Coronary artery (tissue), 2 donors: ENCODE results near the gene THSD1.
"Not testable (repeated sequence)": the region's sequence is repeated elsewhere in the genome, so short reads cannot be mapped to it uniquely, and the experiment has no call there.

ENCODE experiments used
- DNase-seq: peaks from one replicate; pipeline ENCODE4 v3.0.0-alpha.2; 2017; ENCODE audit warnings: low spot score
- H3K27ac ChIP-seq, 2 donors: fragments of 200-600 bp; sonication (generic); one replicate each; pipeline ENCODE4 v1.5.1; 2016 to 2019
- H3K4me3 ChIP-seq: fragments of 200-600 bp; sonication (generic); 2 replicates; pipeline ENCODE4 v1.5.1; 2016; ENCODE audit warnings: mild to moderate bottlenecking, moderate library complexity
- TF ChIP-seq, protein P1 (sequence below): fragments of 200-600 bp; sonication (generic); IDR thresholded peaks from one replicate; pipeline ENCODE4 v1.5.1; 2019; ENCODE audit warnings: antibody characterized with exemption

The THSD1 gene

DNA sequence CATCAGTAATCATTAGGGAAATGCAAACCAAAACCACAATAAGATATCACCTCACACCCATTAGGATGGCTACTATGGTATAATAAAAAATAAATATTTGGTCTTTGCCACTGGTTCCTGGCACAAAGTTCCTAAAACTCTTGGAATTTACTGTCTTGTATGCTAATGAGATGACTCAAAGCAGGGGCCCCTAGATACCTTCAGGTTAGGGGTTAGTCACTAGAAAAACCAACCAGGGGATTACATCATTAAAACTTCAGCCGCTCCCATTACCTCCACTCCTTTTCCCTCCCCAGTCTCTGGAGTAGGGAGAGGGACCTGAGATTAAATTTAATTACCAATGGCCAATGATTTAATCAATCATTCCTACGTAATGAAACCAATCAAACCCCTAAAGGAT, 49.6 kb downstream of the THSD1 start:
- no peak overlapping the region for H3K4me3 ChIP-seq
- no peak for DNase-seq
- H3K27ac ChIP-seq, result no peak overlapping the region
- TF ChIP-seq, protein P1, sequence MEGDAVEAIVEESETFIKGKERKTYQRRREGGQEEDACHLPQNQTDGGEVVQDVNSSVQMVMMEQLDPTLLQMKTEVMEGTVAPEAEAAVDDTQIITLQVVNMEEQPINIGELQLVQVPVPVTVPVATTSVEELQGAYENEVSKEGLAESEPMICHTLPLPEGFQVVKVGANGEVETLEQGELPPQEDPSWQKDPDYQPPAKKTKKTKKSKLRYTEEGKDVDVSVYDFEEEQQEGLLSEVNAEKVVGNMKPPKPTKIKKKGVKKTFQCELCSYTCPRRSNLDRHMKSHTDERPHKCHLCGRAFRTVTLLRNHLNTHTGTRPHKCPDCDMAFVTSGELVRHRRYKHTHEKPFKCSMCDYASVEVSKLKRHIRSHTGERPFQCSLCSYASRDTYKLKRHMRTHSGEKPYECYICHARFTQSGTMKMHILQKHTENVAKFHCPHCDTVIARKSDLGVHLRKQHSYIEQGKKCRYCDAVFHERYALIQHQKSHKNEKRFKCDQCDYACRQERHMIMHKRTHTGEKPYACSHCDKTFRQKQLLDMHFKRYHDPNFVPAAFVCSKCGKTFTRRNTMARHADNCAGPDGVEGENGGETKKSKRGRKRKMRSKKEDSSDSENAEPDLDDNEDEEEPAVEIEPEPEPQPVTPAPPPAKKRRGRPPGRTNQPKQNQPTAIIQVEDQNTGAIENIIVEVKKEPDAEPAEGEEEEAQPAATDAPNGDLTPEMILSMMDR, result no peak

DNA sequence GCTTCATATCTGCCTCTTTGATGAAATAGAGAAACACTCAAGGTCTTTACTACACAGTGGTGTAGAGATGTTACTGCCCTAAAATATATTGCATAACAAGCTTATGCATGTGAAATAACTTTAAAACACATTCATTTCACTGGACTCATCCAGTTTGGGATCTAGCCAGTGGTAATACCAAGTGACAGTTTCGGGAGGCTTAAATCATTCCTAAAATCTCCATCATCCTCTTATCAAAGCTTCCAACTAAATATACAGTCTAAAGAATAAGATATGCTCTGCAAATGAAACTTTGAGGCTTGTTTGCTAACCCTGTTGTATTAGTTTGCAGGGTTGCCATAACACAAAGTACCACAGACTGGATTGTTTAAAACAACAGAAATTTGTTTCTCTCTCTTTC, 52.8 kb downstream of the THSD1 start:
- no peak overlapping the region for H3K4me3 ChIP-seq
- H3K27ac ChIP-seq, result no peak overlapping the region
- TF ChIP-seq, protein P1, result no peak
- no peak for DNase-seq

DNA sequence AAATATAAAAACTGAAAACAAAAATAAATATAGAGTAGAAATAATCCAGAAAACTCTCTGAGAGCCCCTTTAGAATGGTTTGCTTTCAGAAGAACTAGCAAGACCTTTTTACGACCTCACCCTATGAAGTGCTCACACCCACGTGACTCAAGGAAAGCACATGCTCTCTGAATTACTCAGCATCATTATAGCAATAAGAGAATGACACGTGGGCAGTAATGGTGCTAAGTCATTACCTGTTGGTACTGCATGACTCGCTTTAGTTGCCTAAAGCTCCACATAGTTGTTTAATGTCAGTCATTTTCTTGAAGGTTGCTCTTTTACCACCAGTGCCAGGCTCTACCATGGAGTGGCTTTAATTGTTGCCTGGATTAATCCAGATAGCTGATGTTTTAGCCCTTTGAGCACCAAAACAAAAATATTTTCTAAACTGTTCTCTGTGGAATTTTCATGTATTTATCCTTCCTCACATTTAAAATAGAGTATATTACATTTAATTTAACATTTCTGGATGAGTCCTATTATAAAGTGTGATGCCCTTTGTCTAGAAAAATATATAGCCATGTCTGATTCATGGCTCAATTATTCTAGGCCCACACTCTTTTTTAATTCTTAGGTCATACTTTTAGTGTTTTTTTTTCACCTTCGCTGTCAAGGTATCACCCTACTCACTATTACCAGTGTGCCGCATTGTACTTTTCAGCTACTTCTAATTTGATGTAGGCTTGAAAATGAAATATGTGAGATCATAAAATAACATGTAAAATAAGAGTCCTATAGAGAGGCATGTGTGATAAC, 56.8 kb downstream of the THSD1 start:
- no peak for DNase-seq
- Histone ChIP-seq H3K27ac (no peak overlapping the region), H3K4me3 (no peak overlapping the region)
- TF ChIP-seq, protein P1, result no peak

DNA sequence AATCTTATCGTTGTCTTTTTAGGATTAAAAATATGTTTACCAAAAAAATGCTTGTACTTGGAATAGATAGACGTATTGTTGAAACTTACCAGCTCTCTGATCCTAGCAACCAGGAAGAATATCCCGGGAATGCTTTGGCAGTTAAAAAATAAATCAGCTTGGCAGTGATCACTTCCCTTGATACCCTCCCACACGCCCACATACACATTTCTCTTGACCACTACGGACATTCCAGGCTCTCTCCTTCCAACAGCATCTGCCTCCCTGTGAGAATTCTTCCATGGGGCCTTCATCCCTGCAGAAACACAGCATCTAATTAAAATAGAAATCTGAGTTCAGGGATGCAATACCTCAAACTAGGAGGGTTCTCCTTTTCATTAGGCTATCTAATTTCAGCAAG, 57.9 kb downstream of the THSD1 start:
- no peak for DNase-seq
- H3K4me3 ChIP-seq, result no peak overlapping the region
- TF ChIP-seq, protein P1, result no peak
- no peak overlapping the region for H3K27ac ChIP-seq

DNA sequence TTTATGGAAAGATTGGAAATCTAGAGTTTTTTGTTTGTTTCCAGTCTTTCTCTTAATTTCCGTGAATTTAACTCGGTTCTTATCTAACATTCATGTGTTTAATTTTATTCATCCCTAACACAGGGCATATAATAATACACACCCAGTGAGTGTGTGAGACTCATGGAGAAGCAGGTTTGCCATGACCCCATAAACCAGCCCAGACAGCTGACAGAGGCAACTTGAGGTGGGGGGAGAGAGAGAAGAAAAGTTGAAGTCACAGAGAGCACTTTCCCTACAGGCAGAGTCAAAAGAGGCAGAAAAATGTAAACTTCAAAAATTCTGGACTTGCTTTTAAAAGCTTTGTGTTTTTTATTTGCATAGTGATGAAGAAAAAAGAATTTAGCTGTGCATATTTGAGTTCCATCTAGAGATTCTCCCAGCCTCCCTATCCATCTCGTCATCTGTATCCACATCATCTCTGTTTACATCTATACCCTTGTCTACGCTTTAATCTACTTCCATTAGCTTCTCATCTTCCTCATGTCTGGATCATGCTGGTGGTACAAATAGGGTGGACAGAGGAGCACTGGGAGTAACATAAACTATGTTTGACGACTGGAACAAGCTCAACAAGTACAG, 60.2 kb downstream of the THSD1 start:
- DNase-seq, result no peak
- H3K4me3 ChIP-seq, result no peak overlapping the region
- TF ChIP-seq, protein P1, result no peak
- no peak overlapping the region for H3K27ac ChIP-seq

DNA sequence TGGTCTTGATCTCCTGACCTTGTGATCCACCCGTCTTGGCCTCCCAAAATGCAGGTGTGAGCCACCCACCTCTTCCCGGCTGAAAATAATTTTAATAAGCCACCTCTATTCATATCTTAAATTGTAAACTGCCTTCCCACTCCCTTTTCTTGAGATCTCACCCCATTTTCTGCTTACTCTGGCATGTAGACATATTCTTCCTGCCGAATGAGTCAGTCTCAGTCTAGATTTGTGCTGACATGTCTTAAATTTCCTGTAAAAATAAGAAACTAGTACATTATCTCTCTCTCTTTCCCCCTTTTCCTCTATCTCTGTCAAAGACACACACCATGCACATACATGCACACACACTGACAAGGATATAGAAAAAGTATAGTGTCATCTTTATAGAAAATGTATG, 60.9 kb downstream of the THSD1 start:
- Histone ChIP-seq H3K4me3 (no peak overlapping the region), H3K27ac (peak overlapping the region in 1 of 2 donors; percentile 32)
- DNase-seq, result no peak
- TF ChIP-seq, protein P1, result no peak

DNA sequence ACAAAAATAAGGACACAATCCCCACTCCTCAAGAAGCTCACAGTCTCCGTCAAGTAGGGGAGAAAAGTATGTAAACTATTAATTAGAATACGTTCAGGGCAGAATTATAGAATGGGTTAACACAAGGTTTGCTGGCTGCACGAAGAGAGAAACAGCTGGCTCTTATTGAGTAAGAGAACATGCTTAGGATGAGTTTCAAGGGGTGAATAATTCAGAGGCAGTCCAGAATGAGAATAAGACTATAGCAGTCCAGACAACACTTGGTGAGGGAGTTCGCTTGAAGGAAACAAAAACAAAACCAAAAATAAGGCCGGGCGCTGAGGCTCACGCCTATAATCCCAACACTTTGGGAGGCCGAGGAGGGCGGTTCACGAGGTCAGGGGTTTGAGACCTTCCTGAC, 61.9 kb downstream of the THSD1 start:
- TF ChIP-seq, protein P1, result no peak
- no peak overlapping the region for H3K4me3 ChIP-seq
- peak overlapping the region in 1 of 2 donors; percentile 32 for H3K27ac ChIP-seq

DNA sequence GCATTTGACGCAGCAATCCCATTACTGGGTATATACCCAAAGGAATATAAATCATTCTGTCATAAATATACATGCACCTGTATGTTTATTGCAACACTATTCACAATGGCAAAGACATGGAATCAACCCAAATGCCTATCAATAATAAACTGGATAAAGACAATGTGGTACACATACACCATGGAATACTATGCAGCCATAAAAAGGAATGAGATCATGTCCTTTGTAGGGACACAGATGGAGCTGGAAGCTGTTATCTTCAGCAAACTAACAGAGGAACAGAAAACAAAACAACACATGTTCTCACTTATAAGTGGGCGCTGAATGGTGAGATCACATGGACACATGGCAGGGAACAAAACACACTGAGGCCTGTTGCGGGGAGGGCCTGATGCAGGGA, 63.8 kb downstream of the THSD1 start:
- H3K27ac ChIP-seq, H3K4me3 ChIP-seq, DNase-seq: not testable (repeated sequence)

More for the DNA sequence above, 61.9 kb downstream of the THSD1 start:
- no peak for DNase-seq

DNA sequence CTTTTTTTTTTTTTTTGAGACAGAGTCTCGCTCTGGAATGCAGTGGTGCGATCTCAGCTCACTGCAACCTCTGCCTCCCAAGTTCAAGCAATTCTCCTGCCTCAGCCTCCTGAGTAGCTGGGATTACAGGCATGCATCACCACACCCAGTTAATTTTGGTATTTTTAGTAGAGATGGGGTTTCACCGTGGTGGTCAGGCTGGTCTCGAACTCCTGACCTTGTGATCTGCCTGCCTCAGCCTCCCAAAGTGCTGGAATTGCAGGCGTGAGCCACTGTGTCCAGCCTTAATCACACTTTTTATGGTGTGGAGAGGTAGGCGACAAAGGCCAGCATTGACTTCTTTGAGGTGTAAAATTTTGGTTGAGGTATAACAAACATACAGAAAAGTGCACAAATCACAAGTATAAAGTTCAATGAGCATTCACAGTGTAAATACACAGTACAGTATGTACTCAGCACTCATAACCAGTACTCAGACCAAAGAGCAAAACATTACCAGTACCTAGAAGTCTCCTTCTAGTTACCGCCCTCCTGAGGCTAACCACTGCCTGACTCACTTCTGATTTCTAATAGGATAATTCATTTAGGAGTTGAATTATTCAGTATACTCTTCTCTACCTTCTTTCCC, 68.0 kb downstream of the THSD1 start:
- H3K27ac ChIP-seq, H3K4me3 ChIP-seq, DNase-seq: not testable (repeated sequence)

DNA sequence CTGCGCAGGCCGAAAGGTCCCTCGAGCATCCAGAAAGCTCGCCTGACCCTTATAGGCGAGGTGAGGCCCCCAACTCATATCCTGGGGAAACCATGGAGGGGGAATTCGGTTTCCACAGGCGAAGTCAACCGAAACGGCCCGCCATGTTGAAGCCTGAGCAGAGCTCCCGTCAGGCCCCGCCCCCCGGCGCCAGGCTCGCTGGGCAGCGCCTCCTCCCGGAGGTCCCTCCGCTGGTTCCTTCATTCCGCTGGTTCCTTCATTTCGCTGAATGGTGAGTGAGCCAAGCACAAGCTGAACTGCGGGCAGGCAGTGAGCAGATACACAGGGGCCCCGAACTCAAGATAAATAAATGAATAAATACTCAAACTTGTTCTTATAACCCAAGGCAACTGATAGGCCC, 71.9 kb downstream of the THSD1 start:
- not testable (repeated sequence) for H3K27ac ChIP-seq, H3K4me3 ChIP-seq, DNase-seq
